RPMI7951 (cell line): ENCODE data around the gene USP13. TPM values are rescaled to one million over a fixed set of nuclear protein-coding genes. Genes with fewer than 3 reads are reported as not detected.

Source experiments
- DNase-seq: peaks from one replicate; pipeline ENCODE4 v3.0.0-alpha.2; 2012; ENCODE audit warnings: low read depth
- total RNA-seq: library from RNA; depleted of rRNA; stranded (reverse); fragments of >200 nt; shearing (Covaris generic); gene quantifications from 2 replicates; pipeline ENCODE4 v1.2.3, GENCODE V29; 2014; rRNA removed

Gene USP13
- total RNA-seq, 1 experiment from 2014 or later = 13.8 TPM

- no peak for DNase-seq
These were observed 143.6 kb downstream of the USP13 start for GRCh38 chr3:179796421-179796820.

GRCh38 chr3:179797192-179797591 lies 144.4 kb downstream of the USP13 start:
- DNase-seq = no peak

DNA sequence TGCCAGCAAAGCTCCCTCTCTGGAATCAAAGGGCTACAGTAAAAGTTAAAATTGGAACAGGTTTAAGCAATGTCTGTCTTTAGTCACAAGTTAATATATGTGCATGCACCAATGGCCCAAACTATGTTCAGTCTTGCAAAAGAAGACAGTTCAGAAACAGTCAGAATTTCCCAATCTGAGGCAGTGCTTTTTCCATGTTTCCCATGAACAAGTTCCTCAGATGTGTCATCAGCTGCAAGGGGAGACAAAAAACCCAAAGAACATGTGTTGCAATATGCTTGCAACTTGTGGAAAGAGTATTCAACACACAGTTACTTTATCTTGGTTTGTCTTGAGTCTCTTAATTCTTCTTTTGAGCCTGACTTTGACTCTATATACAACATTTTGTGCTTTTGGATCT lies 148.4 kb downstream of the USP13 start:
- peak; percentile 33 for DNase-seq

GRCh38 chr3:179801856-179802255 lies 149.0 kb downstream of the USP13 start:
- DNase-seq = no peak

- peak; percentile 17 for DNase-seq
These were observed 153.3 kb downstream of the USP13 start for GRCh38 chr3:179806177-179806576.

GRCh38 chr3:179807588-179807987 lies 154.7 kb downstream of the USP13 start:
- DNase-seq = no peak

DNA sequence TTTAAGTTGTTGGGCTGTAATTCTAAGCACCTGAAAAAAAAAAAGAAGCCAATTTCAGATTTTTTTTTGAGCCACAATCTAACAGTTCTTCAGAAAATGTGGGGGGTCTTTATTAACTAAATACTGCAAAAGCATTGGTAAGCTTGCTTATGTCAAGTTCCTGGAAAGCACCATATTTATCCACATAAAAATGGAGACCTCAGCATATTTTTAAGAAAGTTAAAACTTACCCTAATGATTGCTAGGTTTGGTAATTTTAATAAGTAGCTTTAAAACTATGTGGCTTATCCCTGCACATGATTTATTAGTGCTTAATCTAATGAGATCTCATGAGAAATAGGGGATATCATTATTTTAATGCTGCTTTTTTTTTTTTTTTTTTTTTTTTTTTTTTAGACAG lies 156.8 kb downstream of the USP13 start:
- no peak for DNase-seq

DNA sequence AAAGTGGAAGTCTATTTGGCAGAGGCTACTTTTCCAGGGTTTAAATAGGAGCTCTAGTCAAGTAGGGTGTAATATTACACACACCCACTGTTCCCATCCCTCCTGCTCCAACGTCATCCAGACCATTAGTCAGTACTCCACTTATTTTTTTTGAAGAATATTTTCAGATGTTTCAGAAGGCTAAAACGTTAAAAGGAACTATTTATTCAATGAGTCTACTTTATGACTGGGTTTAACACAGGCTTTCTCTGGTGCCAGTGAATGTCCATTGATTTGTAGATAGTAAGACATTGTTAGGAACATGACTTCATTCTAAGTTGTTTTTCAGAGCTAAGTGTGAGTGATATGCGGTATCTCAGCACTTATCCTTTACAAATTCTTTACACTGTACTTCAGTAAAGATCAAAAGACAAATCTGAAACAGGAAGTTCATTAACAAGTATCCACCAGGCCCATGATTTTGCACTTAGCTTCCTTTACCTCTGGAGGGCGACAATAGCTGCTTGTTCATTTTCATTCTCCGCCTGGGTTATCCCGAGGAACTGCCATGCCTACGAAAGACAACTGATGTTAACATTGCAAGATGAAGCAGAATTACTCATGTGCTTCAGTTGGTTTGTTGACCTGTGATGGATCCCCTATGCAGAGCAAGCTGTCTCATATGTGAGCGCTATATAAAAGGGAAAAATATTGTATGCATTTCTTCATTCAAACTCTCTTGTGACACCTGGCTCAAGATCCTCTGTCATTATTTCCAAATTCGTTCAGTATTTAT lies 158.7 kb downstream of the USP13 start:
- DNase-seq = peak; percentile 68

- no peak for DNase-seq
These were observed 159.2 kb downstream of the USP13 start for GRCh38 chr3:179812096-179812382.

GRCh38 chr3:179819379-179819778 lies 166.5 kb downstream of the USP13 start:
- no peak for DNase-seq

GRCh38 chr3:179822296-179822695 lies 169.5 kb downstream of the USP13 start:
- DNase-seq = no peak

DNA sequence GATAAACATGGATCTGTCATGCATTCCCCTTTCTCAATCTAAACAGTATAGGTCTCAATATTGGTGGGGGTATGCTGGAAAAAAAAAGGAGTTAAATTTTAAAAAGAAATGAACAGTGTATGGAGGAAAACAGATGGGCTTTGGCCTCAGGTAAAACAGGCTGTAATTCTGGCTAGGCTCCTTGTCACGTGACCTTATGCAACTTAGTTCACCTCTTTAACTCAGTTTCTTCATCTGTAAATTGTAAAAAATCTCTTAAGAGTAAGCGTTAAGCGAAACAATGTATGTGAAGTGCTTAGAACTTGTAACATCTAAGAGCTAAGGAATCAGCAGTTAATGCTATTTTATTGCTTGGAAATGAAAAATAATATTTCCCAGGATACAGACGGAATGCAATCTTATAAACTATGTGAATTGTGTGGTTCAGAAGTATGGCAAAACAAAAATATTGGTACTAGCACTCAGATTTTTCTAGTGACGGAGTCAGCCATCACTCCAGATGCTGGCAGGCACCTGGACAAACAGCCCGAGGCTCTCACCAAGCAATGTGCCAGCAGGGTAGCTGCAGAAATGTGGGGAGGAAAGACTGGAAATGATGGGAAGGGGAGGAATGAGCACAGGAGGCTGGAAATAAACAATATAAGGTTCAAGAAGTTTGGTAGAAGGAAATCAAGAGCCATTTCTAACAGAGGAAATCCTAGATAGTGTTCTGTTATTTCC lies 172.8 kb downstream of the USP13 start:
- no peak for DNase-seq

- no peak for DNase-seq
These were observed 173.4 kb downstream of the USP13 start for GRCh38 chr3:179826247-179826637.

GRCh38 chr3:179828738-179829137 lies 175.9 kb downstream of the USP13 start:
- no peak for DNase-seq

DNA sequence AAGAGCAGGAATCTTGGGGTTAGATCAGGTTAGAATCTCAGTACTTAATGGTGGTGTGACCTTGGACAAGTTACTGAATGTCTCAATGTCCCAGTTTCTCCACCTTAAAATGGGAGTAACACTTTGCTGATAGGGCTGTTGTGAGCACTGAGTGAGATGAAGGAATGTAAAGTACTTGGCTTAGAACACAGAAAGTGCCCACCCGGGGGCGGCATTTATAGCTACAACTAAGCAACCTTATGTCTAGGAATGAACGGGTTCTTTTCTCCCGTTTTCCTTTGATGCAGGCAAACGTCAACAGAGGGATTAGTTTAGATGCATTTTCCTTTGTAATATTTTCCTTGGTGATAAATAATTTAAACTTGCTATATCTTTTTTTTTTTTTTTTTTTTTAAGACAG lies 176.6 kb downstream of the USP13 start:
- DNase-seq = no peak

DNA sequence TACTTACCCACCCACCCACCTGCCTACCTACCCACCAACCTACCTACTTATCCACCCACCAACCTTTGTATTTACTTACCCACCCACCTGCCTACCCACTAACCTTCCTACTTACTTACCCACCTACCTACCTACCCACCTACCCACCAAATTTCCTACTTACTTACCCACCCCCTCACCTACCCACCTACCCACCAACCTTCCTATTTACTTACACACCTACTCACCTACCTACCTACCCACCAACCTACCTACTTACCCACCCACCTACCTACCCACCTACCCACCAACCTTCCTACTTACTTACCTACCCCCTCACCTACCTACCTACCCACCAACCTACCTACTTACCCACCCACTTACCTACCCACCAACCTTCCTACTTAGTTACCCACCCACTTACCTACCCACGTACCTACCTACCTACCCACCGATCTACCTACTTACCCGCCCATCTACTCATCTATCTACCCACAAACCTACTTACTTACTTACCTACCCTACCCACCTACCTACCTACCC lies 179.6 kb downstream of the USP13 start:
- DNase-seq = no peak

DNA sequence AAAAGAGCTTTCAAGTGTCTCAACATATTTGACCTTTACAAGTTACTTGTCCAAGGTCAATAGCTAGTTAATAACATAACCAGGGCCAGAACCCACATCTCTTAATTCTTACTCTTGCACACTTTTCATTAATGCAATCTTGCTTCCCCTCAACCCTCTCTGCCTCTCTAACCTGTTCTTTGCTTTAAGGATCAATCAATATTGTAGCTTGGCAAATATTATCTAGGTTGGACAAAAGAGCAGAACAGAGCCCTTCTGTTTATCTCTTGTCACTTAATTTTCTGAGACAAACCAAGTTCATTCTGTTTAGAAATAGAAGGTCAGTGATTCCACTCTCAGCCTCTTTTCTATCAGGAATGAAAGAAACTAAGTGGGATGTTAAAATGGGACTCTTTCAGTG lies 180.5 kb downstream of the USP13 start:
- no peak for DNase-seq

GRCh38 chr3:179837374-179837773 lies 184.5 kb downstream of the USP13 start:
- no peak for DNase-seq

Other genes with a start within 250 kb of the USP13 start
- 72.1 and 91.1 TPM in 2 replicates for gene GNB4, start 201.6 kb upstream of the USP13 start, total RNA-seq
- gene ACTL6A, start 90.1 kb upstream of the USP13 start, total RNA-seq = 127 and 161 TPM in 2 replicates
- gene MRPL47, start 48.4 kb upstream of the USP13 start, total RNA-seq = 95.4 and 107 TPM in 2 replicates
- 222 TPM in 2 replicates for gene NDUFB5, start 48.2 kb upstream of the USP13 start, total RNA-seq